ENCODE data around the gene PRELID3B.
"Not testable (repeated sequence)": the region's sequence is repeated elsewhere in the genome, so short reads cannot be mapped to it uniquely, and the experiment has no call there.

The PRELID3B gene

GRCh38 chr20:59025511-59025910 is 17.1 kb downstream of the PRELID3B start:
- DNase-seq (ENCODE audit: low read depth): no peak

- no peak for DNase-seq (ENCODE audit: low read depth)
Observed at GRCh38 chr20:59025086-59025485, 17.5 kb downstream of the PRELID3B start.

- no peak for DNase-seq (ENCODE audit: low read depth)
Observed at GRCh38 chr20:59024111-59024530, 18.5 kb downstream of the PRELID3B start.

DNA sequence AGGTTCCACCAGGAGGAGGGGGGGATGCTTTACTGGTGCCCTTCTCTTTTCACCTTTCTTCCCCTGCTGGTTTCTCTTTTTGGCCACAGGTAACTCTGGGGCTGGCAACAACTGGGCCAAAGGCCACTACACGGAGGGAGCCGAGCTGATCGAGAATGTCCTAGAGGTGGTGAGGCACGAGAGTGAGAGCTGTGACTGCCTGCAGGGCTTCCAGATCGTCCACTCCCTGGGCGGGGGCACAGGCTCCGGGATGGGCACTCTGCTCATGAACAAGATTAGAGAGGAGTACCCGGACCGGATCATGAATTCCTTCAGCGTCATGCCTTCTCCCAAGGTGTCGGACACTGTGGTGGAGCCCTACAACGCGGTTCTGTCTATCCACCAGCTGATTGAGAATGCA is 19.0 kb downstream of the PRELID3B start:
- no peak for DNase-seq (ENCODE audit: low read depth)

- DNase-seq (ENCODE audit: low read depth): no peak
Observed at GRCh38 chr20:59022754-59023153, 19.8 kb downstream of the PRELID3B start.

DNA sequence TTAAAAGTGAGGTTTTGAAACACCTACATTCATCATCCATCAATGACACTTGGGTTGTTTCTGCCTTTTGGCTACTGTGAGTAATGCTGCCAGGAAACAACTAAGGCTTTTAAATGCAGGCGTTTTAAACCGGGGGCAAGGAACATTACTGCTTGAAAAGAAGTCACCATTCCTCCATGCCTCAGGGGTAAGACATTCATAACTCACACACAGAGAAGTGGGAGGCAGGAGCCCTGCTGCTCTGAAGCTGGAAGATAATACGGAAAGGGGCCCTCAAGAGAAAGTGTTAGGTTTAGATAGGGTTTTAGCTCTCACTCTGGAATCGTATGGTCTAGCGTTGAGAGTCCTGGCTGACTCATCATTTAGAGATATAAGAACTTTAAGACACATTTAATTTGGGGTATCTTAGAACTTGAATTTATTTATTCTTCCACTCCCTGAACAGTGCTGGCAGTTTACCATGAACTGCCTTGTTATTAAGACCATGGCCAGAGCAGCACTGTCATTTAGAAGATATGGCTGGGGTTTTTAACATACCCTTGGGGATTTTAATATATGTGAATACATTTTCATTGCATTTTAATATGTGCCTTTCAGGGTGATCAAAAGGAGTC is 21.5 kb downstream of the PRELID3B start:
- no peak for DNase-seq (ENCODE audit: low read depth)

DNA sequence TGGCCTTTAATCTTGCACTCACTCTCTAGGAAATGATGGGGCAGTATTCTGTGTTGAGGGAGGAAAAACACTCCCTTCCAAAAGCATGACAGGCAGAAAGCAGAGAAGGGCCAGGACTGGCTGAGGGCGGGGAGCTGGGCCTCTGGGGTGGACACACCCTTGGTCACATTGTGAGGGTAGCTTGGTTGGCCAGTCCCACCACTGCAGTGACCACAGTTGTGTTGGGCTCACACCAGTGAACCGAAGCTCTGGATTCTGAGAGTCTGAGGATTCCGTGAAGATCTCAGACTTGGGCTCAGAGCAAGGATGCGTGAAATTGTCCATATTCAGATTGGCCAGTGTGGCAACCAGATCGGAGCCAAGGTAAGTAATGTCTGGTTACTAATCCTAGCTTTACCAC is 23.4 kb downstream of the PRELID3B start, which contains the start of gene TUBB1:
TSS of gene TUBB1 (plus strand) at position 213 of the 400 bp plus-strand sequence. CDS start at position 307, 94 bp downstream.
- DNase-seq (ENCODE audit: low read depth): no peak

DNA sequence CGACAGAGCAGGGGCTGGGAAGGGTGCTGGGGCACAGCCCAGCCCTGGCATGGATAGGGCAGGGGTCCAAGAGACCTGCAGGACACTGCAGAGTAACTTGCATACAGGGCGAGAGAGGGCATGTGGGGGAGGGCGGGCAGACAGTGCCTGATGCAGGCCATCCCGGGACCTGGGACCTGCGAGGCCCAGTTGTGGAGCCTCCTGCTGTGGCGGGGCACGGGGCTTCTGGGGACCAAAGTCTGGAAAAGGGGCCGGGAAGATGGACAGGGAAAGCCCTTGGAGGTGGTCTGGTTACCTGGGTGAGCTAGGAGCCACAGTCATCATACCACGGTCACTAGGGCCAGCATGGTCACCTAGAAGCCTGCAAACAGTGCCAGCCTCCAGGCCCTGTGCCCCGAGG is 23.8 kb downstream of the PRELID3B start:
- no peak for DNase-seq (ENCODE audit: low read depth)

DNA sequence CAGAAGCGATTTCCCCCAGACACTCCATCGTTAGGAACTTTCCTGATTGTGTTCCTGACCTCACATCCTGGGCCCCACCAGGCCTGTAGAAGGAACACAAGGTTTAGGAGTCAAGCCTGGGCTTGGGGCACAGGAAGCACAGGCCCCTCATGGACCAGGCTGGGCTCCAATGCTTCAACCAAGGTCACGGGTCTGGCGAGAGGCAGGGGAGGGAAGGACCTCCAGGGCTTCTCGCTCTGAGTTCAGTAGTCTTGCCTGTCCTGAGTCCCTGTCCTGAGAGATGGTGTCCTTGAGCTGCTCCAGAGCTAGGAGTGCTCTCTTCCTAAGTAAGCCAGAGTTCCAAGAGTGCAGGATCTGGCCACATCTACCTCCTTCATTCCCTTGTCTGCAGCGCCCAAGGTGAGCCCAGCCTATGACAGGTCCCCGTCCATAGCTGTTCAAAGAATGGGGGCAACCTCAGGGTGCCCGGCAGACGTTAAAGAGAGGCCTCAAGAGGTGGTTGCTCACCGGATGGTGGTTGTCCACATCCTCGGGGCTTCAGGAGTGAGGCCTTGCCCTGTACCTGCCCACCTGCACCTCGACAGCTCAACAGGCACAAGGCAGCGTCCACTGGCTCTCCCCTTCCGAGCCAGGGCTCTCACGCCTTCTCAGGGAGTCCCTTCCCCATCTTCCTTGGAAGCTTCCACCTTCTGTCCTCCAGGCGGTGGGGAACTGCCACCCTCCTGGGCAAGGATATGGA is 24.9 kb downstream of the PRELID3B start:
- no peak for DNase-seq (ENCODE audit: low read depth)

DNA sequence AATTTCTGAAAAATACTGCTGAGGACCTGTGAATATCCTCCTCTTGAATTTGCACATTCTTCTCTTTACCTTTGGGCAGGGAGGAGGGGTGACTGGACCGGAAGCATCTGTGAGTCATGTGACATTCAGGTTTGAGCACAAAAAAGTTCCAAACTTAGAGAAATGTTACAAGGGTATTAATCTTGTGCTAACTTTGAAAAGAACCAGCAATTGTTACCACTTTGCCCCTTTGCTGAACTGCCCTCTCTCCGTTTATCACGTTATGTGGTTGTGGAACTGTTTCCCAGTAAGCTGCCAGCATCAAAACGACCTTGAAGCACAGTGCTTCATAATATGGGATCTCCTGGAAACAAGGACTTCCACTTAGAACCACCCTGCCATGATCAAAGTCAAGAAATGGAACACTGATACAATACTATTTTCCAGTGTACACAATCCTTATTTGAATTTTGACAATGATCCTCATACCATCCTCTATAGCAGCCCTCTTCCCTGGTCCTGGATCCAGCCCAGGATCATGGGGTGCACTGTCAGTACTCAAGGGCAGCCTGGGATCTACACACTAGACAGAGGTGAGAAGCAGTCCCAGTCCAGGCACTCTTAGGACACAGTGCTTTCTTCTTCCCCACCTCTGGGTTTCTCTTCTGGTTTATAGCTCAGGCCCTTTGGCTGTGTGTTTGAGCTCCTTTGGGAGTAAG is 25.6 kb downstream of the PRELID3B start:
- DNase-seq (ENCODE audit: low read depth): no peak

- no peak for DNase-seq (ENCODE audit: low read depth)
Observed at GRCh38 chr20:59015812-59016711, 26.5 kb downstream of the PRELID3B start.

GRCh38 chr20:59015411-59015810 is 27.2 kb downstream of the PRELID3B start:
- no peak for DNase-seq (ENCODE audit: low read depth)

GRCh38 chr20:59014680-59015389 is 27.8 kb downstream of the PRELID3B start:
- DNase-seq (ENCODE audit: low read depth): no peak

DNA sequence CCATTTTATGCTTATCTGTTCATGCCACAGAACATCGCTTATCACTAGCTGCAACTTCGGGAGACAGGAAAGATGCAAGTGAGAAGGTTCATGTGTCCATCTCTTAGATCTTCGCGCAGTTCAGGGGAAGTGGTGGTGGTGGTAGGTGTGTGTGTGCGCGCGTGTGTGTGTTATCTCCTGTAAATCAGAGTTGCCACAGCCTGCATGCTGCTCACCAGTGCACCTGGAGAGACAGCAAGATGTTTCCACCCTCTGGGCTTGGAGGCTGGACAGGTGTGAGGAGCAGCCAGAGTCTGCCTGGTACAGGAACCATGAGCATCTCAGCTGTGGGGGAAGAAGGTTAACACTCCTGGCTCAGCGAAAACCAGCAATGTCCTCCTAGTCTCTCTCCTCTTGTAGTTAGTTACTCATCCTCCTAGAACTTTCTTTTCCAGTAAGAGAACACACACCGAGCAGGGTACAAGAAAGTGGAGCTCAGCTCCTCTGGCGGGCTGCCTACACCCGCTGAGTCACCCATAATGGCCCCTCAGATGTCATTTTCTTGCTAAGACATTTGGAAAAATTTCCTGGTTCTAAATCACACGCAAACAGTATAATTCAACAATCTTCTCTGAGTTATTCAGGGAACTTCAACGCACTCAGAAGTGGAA is 28.5 kb downstream of the PRELID3B start:
- DNase-seq (ENCODE audit: low read depth): no peak

DNA sequence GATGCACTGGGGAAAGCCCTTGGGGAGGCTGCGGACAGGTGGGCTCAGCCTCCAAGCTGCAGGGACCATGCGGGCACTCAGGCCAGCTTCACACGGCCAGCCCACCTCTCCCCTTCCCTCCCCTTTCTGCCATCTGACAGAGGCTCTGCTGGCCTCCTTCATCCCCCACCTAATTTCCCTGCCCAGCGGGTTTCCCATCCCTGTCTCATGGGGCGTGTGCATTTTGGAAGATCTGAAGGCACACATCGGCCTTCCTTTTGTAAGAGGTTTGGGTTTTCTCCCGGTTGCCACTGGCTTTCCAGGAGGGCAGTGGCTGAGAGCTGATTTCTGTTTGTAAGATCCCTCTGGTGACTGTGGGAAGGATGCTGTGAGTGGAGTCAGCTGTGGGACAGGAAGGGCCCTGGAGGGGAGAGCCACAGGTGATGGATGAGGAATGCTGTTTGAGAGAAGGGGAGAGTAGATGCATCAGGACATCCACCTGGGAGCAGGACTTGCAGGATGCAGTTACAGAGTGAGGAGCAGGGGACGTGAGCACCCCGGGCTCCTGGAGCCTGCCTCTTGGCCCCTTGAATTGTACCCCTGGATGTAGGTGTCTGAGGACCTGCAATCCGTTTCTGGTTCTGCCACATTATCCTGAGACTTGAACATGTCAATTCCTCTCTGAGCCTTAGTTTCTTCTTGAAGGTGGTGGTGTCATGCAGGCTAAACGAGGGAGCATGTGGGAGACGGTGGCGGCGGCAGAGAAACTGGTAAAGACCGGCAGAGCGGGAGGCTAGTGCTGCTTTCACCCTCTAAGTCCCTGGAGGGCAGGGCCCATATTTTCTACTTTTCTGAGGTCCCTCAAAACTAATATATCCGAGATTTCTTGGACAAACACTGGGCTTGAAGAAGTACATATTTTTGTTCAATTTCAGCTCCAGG is 29.3 kb downstream of the PRELID3B start:
- DNase-seq (ENCODE audit: low read depth): no peak

GRCh38 chr20:59011874-59012157 is 30.8 kb downstream of the PRELID3B start:
- not testable (repeated sequence) for DNase-seq (ENCODE audit: low read depth)

- DNase-seq (ENCODE audit: low read depth): no peak
Observed at GRCh38 chr20:59010995-59011873, 31.4 kb downstream of the PRELID3B start.

GRCh38 chr20:59010321-59010994 is 32.1 kb downstream of the PRELID3B start:
- DNase-seq (ENCODE audit: low read depth): no peak

All from stimulated activated CD8-positive, alpha-beta memory T cell treated with anti-CD3 and anti-CD28 coated beads, Interleukin-12 subunit alpha, Interleukin-12 subunit beta, amount 100 ng/mL, for 1 hour (primary cell).